ENCODE measurements around the gene C17orf100.

DNA sequence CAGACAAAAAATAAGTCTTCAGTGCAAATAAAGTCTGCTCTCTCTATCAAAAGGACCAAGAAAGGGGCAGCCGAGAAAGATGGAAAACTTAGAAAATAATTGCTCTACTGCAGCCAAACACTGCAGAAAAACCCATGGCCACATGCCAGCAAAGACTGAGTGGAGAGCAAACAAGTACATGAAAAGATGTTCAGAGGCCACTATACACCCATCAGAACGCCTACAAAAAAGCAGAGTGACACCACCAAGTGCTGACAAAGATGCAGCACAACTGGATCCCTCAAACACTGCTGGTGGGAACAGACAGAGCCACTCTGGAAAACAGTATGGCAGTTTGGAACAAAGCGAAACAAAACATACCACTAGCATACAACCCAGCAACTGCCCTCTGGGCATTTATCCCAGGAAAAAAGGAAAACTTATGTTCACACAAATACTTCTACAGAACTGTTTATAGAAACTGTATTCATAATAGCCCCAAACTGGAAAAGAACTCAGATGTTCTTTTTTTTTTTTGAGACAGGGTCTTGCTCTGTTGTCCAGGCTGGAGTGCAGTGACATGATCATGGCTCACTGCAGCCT is 47.7 kb upstream of the C17orf100 start:
- TF ChIP-seq, protein P1, sequence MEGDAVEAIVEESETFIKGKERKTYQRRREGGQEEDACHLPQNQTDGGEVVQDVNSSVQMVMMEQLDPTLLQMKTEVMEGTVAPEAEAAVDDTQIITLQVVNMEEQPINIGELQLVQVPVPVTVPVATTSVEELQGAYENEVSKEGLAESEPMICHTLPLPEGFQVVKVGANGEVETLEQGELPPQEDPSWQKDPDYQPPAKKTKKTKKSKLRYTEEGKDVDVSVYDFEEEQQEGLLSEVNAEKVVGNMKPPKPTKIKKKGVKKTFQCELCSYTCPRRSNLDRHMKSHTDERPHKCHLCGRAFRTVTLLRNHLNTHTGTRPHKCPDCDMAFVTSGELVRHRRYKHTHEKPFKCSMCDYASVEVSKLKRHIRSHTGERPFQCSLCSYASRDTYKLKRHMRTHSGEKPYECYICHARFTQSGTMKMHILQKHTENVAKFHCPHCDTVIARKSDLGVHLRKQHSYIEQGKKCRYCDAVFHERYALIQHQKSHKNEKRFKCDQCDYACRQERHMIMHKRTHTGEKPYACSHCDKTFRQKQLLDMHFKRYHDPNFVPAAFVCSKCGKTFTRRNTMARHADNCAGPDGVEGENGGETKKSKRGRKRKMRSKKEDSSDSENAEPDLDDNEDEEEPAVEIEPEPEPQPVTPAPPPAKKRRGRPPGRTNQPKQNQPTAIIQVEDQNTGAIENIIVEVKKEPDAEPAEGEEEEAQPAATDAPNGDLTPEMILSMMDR (IDR thresholded peaks at IDR 0.05) = no peak
- no peak for TF ChIP-seq MAX (IDR thresholded peaks at IDR 0.05)
- TF ChIP-seq POLR2A (IDR thresholded peaks at IDR 0.05; ENCODE audit: low read length) = no peak
